K562 (cell line): ENCODE results near the gene HOXC12. TPM values are rescaled to one million over a fixed set of nuclear protein-coding genes. Genes with fewer than 3 reads are reported as not detected.

Experiments
- KAT2B ChIP-seq: IDR thresholded peaks from one replicate; pipeline ENCODE4 v1.6.1; 2012; ENCODE audit warnings: low read depth, mild to moderate bottlenecking, control low read depth, inconsistent platforms, low read length, moderate library complexity
- PPARD ChIP-seq: fragments of 250-450 bp; sonication (Bioruptor Pico); IDR thresholded peaks from 2 replicates; pipeline ENCODE4 v1.8.0; 2022; ENCODE audit warnings: inconsistent platforms, mild to moderate bottlenecking, moderate library complexity
- RBBP5 ChIP-seq: fragments of 200-600 bp; sonication (generic); IDR thresholded peaks from 2 replicates; pipeline ENCODE4 v1.6.1; 2012; ENCODE audit warnings: borderline replicate concordance, mild to moderate bottlenecking, low read length, control low read depth, inconsistent platforms; ENCODE audit not compliant: insufficient read depth, poor library complexity, severe bottlenecking
- TBP ChIP-seq: optimal IDR thresholded peaks from 2 replicates; pipeline ENCODE3; 2011; ENCODE audit warnings: low read depth, low read length, improper control_type of control experiment
- polyA plus RNA-seq, 8 experiments: library from polyadenylated mRNA; depleted of rRNA in 4 of 8; stranded (reverse) in 5 of 8; unstranded in 3 of 8; fragments of >200 nt; fragmentation: Nextera tagmentation in 2 of 8; fragmentation: Illumina TruSeq in 1 of 8; extraction: Ambion mirVana in 2 of 8; extraction: Trizol in 1 of 8; gene quantifications; 2 replicates each; pipeline versions ENCODE4 v1.2.1 to v1.2.3, GENCODE V29; 2011 to 2014; ENCODE audit warnings: inconsistent platforms in 1 of 8, missing spikeins in 1 of 8
- total RNA-seq, 7 experiments: library from RNA; depleted of rRNA in 6 of 7; stranded (reverse); fragments of >200 nt in 6 of 7; fragmentation: Illumina TruSeq in 2 of 7; extraction: Trizol in 2 of 7; gene quantifications; 2 replicates each; pipeline versions ENCODE4 v1.2.1 to v1.2.3, GENCODE V29; 2011 to 2021; ENCODE audit warnings: low replicate concordance in 1 of 7
- TF ChIP-seq, protein P1 (sequence below), 3 experiments: fragments of 200-800 bp in 1 of 3; fragments of 250-450 bp in 1 of 3; fragments of 450-650 bp in 1 of 3; sonication (Bioruptor Pico) in 1 of 3; sonication (Bioruptor generic) in 1 of 3; formaldehyde crosslinking in 1 of 3; IDR thresholded peaks; 2 replicates each; pipeline versions ENCODE4 v1.6.1 to v1.8.0; 2016 to 2022; ENCODE audit warnings: mild to moderate bottlenecking in 2 of 3, missing genetic modification characterization in 2 of 3, missing compliant biosample characterization in 1 of 3, moderate library complexity in 1 of 3
- TF ChIP-seq, protein P2 (sequence below), 2 experiments: fragments of 450-650 bp in 1 of 2; sonication (generic) in 1 of 2; formaldehyde crosslinking in 1 of 2; IDR thresholded peaks; 2 replicates each; pipeline versions ENCODE4 v1.7.1 to v1.9.0; 2016 to 2022; ENCODE audit warnings: inconsistent platforms in 1 of 2, mild to moderate bottlenecking in 1 of 2, missing genetic modification reagents in 1 of 2
- TF ChIP-seq, protein P3 (sequence below), 3 experiments: IDR thresholded peaks in 2 of 3; conservative IDR thresholded peaks in 1 of 3; 2 replicates each; pipeline ENCODE4 v1.5.1; 2011 to 2012; ENCODE audit warnings: low read length in 3 of 3, mild to moderate bottlenecking in 3 of 3, control low read depth in 2 of 3, improper control_type of control experiment in 1 of 3, inconsistent platforms in 1 of 3, low read depth in 1 of 3, mixed read lengths in 1 of 3, moderate library complexity in 1 of 3; ENCODE audit not compliant: insufficient read depth in 2 of 3
- TF ChIP-seq, protein P4 (sequence below): fragments of 250-450 bp; sonication (Bioruptor Pico); IDR thresholded peaks from 2 replicates; pipeline ENCODE4 v1.8.0; 2022; ENCODE audit warnings: inconsistent platforms

Gene HOXC12
- total and polyA plus RNA-seq, 9 of the 15 experiments (the other 6 are each of a cell fraction or from before 2014, with no cell fraction given): 0.04 to 0.36 (median 0.11) TPM; not detected in 1

DNA sequence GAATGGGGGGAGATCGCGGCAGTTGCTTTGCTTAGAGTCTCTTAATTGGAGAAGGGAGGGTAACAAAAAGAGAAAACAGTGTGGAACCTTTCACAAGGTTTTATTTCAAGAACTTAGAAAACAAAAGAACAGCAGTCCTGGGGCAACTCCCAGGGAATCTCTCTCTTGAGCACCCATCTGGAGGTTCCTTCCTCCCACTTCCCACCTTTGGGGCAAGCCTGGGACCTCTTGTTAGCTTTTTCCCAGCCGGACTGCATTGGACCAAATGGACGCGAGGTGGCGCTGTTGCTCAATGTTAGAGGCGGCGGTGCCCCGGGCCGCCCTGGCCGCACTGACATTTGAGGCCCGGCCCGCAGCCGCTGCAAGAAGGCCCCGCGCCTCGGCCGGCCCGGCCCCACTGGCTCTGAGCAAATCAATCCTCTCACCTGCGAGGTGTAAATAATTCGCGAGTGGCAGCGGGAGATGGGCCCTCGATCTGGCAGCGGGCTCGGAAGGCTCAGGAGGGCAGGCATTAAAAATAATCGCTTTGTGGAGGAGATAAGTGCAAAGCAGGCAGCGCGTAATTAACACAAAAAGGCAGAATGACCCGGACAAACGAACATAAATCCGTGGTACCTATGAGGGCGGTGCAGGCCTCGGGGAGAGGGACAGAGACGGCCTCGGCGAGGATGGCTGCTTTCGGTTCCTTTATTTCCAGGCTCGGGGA lies 51.3 kb downstream of the HOXC12 start (continued):
- TF ChIP-seq, protein P1, sequence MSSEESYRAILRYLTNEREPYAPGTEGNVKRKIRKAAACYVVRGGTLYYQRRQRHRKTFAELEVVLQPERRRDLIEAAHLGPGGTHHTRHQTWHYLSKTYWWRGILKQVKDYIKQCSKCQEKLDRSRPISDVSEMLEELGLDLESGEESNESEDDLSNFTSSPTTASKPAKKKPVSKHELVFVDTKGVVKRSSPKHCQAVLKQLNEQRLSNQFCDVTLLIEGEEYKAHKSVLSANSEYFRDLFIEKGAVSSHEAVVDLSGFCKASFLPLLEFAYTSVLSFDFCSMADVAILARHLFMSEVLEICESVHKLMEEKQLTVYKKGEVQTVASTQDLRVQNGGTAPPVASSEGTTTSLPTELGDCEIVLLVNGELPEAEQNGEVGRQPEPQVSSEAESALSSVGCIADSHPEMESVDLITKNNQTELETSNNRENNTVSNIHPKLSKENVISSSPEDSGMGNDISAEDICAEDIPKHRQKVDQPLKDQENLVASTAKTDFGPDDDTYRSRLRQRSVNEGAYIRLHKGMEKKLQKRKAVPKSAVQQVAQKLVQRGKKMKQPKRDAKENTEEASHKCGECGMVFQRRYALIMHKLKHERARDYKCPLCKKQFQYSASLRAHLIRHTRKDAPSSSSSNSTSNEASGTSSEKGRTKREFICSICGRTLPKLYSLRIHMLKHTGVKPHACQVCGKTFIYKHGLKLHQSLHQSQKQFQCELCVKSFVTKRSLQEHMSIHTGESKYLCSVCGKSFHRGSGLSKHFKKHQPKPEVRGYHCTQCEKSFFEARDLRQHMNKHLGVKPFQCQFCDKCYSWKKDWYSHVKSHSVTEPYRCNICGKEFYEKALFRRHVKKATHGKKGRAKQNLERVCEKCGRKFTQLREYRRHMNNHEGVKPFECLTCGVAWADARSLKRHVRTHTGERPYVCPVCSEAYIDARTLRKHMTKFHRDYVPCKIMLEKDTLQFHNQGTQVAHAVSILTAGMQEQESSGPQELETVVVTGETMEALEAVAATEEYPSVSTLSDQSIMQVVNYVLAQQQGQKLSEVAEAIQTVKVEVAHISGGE (CRISPR knock-in tag; IDR thresholded peaks at IDR 0.05): no peak
- TF ChIP-seq, protein P2, sequence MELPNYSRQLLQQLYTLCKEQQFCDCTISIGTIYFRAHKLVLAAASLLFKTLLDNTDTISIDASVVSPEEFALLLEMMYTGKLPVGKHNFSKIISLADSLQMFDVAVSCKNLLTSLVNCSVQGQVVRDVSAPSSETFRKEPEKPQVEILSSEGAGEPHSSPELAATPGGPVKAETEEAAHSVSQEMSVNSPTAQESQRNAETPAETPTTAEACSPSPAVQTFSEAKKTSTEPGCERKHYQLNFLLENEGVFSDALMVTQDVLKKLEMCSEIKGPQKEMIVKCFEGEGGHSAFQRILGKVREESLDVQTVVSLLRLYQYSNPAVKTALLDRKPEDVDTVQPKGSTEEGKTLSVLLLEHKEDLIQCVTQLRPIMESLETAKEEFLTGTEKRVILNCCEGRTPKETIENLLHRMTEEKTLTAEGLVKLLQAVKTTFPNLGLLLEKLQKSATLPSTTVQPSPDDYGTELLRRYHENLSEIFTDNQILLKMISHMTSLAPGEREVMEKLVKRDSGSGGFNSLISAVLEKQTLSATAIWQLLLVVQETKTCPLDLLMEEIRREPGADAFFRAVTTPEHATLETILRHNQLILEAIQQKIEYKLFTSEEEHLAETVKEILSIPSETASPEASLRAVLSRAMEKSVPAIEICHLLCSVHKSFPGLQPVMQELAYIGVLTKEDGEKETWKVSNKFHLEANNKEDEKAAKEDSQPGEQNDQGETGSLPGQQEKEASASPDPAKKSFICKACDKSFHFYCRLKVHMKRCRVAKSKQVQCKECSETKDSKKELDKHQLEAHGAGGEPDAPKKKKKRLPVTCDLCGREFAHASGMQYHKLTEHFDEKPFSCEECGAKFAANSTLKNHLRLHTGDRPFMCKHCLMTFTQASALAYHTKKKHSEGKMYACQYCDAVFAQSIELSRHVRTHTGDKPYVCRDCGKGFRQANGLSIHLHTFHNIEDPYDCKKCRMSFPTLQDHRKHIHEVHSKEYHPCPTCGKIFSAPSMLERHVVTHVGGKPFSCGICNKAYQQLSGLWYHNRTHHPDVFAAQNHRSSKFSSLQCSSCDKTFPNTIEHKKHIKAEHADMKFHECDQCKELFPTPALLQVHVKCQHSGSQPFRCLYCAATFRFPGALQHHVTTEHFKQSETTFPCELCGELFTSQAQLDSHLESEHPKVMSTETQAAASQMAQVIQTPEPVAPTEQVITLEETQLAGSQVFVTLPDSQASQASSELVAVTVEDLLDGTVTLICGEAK (IDR thresholded peaks at IDR 0.05): no peak
- TF ChIP-seq, protein P2 (CRISPR knock-in tag; IDR thresholded peaks at IDR 0.05): no peak
- TF ChIP-seq, protein P3, sequence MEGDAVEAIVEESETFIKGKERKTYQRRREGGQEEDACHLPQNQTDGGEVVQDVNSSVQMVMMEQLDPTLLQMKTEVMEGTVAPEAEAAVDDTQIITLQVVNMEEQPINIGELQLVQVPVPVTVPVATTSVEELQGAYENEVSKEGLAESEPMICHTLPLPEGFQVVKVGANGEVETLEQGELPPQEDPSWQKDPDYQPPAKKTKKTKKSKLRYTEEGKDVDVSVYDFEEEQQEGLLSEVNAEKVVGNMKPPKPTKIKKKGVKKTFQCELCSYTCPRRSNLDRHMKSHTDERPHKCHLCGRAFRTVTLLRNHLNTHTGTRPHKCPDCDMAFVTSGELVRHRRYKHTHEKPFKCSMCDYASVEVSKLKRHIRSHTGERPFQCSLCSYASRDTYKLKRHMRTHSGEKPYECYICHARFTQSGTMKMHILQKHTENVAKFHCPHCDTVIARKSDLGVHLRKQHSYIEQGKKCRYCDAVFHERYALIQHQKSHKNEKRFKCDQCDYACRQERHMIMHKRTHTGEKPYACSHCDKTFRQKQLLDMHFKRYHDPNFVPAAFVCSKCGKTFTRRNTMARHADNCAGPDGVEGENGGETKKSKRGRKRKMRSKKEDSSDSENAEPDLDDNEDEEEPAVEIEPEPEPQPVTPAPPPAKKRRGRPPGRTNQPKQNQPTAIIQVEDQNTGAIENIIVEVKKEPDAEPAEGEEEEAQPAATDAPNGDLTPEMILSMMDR (IDR thresholded peaks at IDR 0.05 in 2 of 3, conservative IDR thresholded peaks at IDR 0.05 in 1 of 3; ENCODE audit: insufficient read depth in 2 of 3, low read depth in 1 of 3, low read length in 3 of 3): peak; percentile 91 to 96 (median 92)
- TF ChIP-seq PPARD (no peak), RBBP5 (peak; percentile 30), TBP (no peak), KAT2B (no peak)
- TF ChIP-seq, protein P4, sequence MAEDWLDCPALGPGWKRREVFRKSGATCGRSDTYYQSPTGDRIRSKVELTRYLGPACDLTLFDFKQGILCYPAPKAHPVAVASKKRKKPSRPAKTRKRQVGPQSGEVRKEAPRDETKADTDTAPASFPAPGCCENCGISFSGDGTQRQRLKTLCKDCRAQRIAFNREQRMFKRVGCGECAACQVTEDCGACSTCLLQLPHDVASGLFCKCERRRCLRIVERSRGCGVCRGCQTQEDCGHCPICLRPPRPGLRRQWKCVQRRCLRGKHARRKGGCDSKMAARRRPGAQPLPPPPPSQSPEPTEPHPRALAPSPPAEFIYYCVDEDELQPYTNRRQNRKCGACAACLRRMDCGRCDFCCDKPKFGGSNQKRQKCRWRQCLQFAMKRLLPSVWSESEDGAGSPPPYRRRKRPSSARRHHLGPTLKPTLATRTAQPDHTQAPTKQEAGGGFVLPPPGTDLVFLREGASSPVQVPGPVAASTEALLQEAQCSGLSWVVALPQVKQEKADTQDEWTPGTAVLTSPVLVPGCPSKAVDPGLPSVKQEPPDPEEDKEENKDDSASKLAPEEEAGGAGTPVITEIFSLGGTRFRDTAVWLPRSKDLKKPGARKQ (CRISPR knock-in tag): peak; percentile 91
